NCI-H2107 treated with DMSO at 0.1 percent for 48 hours (cell line): ENCODE results near the gene NUP210L.

Experiments
- DNase-seq: peaks from one replicate; lab custom pipeline; 2025; ENCODE audit not compliant: unreplicated experiment; lab: John Stamatoyannopoulos, UW

NUP210L gene

DNA sequence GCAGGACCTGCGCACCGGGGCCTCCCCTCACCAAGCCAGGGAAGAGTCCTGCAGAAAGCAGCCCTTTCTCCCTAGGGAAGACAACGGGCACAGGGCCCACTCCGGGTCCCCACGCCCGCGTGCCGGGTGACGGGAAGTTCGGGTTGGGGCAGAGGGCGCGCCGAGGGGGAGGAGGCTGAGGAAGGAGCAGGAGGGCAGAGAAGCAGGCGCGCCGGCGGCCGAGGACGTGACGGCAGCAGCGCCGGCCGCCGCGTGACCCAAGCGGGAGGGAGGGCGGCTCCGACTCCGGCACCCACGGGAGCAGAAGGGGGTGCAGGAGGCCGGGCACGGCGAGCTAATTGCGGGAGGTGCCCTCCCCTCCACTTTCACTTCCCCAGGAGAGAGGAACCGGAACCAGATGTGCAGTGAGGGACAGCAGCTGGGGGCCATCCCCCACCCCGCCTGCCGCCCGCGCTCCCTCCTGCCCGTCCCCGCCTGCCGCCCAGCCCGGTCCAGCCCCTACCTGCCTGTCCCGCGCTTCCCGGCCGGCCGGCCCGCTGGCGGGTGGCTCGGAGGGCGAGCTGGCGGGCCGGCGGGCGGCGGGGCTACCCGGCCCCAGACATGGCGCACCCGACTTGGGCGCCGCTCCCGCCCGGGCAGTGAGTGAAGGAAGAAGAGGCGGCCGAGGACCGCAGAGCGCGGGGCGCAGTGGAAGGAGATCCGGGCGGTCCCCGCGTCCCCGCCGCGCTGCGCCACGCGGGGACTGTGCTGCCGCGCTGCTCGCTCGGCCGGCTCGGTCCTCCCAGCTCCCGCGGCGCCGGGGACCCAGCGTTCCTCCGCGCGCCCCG lies 208.9 kb downstream of the NUP210L start:
- no peak for DNase-seq

DNA sequence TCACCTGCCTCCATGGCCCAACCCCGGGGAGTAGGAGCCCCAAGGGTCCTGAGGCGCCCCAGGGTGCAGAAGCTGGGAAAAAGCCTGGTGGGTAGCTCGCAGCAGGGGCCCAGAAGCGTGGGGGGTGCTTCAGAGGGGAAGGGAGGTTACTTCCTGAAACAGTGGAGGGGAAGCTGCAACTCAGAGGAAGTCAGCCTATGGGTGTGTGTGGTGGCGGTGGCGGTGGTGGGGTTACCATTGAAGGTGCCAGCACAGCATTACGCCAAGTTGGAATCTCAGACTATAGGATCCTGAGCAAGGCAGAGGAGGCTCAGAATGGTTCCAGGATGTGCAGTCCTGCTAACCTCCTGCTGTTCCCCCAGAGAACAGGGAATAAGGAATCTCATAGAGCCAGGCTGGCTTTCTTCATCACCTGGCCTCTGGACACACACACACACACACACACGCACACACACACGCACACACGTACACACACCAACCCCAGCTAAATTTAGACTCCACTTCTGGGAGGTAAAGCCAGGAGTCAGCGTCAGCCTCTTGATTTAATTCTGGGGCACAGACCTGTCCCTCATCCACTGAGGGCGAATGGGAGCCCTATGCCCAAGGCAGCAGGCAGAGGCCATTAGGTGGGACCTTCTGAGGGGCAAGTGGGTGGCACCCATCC lies 209.6 kb downstream of the NUP210L start:
- no peak for DNase-seq

DNA sequence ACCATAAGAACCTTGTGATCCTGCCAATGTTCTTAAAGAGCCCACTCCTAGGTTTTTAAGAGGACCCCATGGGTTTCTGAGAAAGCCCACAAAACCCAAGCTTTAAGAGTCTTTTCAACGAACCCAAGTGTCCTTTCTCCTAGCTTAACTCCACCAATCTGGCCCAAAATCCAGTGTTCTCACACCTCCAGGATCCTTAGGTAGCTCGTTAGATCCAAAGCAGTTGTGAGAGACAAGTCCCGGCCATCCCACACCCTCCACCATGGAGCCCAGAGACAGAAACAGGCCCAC lies 210.1 kb downstream of the NUP210L start:
- DNase-seq, result no peak

DNA sequence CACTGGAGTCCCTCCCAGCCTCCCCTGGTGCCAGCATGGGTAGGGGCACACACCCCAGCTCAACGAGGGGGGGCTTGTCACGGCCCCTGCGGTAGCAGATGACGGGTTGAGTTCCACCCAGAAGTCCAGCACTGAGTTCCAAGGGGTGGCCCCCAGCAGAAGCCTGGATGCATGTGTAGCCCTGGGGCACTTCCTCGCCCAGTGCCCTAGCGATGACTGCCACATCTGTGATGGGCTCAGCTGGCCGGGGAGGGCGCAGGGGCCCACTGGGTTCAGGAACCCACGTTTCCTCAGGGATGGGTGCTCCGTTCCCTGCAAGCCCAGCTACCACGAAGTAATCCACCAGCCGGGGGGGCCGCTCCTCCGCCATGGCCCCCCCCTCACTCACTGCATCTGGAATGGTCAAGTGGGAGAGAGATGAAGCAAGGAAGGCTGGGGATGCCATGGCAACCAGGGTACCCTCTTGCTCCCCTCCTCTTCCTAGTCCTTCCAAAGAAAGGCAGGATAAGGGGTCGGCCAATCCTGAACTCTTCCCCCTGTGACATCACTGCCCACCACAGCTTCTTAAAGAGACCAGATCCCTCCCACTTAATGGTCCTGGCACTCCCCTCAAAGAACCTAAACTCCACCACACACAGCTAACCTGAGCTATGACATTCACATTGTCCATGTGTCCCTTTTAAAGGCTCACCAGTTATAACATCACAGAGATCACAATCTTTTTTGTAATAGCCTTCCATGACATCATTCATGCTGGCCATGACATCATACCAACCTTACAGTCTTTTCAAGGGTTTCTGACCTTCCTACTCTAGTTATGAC lies 210.7 kb downstream of the NUP210L start:
- DNase-seq, result no peak

DNA sequence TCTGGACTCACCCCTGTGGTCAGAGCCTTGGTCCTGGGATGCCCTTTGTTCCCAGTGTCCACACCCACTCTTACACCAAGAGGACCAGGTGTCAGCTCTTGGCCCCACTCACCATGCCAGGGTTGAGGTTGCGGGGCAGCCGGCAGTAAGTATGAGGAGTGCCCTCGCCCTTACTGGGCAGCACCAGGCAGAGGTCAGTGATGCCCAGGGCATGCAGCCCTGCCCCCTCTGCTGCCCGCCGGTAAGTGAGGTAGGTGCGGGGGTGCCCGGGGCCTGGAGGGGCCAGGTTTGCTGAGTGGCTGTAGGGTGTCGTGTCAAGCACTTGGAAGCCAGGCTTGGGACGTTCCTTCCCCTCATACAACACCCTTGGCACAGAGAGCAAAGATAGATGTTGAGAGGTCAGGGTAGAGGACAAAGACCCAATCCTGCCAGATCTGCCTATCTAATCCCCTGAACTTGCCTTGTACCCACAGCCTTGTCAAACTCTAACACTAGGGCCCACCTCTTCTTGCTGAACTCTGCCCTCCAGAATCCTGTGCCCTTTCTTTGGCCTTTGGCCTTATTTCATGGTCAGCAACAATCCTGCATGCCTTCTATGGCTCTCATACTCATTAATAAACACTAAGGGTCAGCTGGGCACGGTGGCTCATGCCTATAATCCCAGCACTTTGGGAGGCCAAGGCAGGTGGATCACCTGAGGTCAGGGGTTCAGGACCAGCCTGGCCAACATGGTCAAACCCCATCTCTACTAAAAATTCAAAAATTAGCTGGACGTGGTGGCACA lies 211.9 kb downstream of the NUP210L start:
- DNase-seq, result no peak
